Left hindlimb (tissue), 1 donor: ENCODE data around the gene RTKN.

Experiments used
- DNase-seq: peaks from one replicate; pipeline ENCODE4 v3.0.0-alpha.2; 2018

The RTKN gene

DNA sequence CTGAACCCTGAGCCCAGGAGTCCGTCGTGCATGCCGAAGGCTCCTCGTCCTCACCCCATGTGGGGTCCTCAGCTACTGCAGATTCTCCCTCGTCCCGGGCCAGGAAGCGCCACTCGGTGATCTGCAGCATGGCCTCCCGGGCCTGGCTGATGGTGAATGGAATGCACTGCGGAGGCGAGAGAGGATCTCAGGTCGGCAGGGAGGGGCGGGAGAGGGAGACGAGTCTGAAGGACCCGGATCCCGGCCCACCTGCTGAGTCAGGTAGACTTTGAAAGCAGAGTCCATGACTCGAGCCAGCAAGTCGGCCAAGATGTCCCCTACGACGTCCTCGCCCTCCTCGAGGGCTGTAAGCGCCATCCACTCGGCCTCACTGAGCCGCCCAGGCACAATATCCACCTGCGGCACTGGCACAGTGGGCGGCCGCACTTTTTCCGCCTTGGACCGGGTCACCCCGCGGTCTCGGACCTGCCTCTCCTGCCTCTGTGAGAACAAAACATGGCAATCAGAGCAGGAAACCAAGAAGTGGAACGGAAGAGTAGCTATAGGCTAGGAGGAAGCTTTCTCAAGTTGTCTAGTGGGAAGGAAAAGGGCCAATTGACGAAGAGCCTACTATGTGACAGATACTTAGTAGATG lies 25.9 kb downstream of the RTKN start:
- no peak for DNase-seq

- DNase-seq = peak; percentile 77
Measured at GRCh38 chr2:74414881-74415761, 26.6 kb downstream of the RTKN start.

DNA sequence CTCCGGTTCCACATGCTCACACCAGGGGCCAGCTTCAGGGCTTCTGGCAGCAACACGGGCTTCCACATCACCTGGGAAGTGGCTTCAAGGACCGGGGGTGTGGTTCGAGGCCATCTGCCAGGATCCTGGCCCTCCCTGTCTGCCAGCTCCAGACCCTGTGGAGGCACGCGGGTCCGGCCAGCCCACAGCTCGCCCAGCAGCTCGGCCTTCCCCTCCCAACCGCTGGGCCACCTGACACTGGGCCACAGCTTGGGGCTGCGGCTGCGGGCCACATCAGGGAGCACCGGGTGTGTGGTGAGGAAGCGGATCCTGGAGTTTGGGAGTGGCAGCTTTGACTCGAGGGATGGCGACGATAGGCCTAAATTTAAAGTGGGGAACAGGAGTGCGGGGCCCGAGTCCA lies 27.3 kb downstream of the RTKN start:
- DNase-seq = no peak

GRCh38 chr2:74413001-74413698 lies 28.6 kb downstream of the RTKN start:
- no peak for DNase-seq

DNA sequence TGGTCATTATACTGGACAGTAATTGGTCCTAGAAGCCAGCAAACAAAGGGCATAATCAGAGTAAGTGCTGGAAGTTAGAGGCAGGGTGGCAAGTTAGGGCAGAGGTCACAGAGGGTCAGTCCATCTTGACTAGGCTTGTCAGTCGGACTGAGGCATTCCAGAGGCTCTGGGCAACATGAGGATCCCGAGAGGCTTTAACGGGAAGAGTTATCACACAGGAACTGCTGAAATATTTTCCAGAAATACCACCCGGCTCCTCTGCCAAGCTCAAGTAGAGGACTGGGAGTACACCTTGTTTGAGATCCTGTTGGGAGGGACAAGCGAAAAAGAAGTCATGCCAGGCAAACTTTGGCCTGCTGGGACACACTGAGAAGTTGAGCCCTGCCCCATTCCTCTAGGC lies 34.1 kb downstream of the RTKN start:
- no peak for DNase-seq

DNA sequence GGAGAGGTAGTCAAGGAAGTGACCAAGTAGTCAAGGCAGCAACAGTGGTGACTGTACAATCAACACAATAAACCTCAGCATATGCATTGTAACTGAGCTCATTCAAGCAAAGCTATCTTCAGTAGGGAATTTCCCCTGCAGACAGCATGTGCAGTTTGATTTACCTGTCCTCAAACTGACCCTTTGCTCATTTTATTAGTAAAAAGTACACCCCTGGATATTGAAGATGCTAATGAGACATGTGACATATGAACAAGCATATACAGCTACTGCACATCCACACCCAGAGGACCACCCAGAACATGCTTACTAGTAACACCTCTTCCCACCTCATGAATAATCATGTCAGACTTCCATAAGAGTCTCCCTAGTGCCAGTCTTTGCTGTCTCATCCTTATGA lies 35.7 kb downstream of the RTKN start:
- DNase-seq = no peak

GRCh38 chr2:74401891-74402290 lies 39.8 kb downstream of the RTKN start:
- no peak for DNase-seq

GRCh38 chr2:74399785-74400184 lies 42.0 kb downstream of the RTKN start:
- no peak for DNase-seq

- no peak for DNase-seq
Measured at GRCh38 chr2:74396149-74396548, 45.6 kb downstream of the RTKN start.

DNA sequence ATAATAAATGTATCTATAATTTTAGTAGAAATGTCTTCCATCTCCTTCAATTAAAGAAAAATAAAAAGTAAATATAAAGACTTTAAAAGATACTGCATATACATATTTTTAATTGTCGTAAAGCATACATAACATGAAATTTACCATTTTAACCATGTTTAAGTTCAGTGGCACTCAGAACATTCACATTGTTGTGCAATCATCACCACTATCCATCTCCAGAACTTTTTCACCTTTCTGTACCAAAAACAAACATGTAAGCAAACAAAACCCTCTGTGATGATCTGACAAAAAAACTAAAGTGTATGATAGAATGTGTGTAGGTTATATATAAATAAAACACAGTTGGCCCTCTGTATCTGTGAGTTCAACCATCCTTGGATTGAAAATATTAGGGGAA lies 48.2 kb downstream of the RTKN start:
- no peak for DNase-seq

DNA sequence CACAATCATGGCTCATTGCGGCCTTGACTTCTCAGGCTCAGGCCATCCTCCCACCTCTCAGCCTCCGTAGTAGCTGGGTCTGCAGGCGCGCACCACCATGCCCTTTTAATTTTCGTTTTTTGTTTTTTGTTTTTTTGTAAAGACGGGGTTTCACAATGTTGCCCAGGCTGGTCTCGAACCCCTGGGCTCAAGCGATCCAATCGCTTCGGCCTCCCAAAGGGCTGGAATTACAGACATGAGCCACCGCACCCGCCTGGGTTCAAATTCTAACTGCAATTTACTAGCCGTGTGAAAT lies 49.3 kb downstream of the RTKN start:
- no peak for DNase-seq

GRCh38 chr2:74391580-74392448 lies 49.9 kb downstream of the RTKN start:
- peak; percentile 94 for DNase-seq

GRCh38 chr2:74391209-74391579 lies 50.5 kb downstream of the RTKN start:
- no peak for DNase-seq

DNA sequence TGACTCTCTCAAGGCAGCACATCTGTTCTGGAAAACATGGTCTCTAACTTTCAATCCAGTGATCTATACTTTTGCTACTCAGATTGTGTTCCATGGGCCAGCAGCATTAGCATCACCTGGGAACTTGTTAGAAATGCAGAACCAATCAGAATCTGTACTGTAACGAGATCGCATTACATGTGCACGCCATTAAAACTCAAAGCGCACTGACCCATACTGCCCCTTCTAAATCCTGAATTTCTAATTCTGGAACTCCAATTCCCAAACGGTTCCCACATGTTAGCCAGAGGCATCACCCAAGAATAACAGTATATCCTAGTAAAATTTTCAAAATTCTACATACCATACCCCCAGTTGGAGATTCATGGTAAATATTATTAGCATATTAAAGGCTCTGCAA lies 51.1 kb downstream of the RTKN start:
- DNase-seq = no peak

DNA sequence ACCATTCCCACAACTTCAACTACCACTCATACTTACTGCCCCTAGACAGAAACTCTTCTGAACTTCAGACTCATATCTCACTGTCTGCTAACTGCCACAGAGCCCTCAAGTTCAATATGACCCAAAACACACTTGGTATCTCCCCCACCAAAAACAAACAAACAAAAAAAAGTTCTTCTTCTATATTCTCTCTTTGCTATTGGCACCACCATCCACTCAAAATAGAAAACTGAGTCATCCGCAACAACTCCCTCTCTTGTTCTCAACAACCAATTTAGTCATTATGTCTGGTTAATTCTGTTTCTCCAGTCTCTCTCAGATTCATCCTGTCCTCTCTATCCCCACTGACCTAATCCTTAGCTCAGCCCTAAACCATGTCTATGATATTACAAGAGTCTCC lies 54.4 kb downstream of the RTKN start:
- no peak for DNase-seq

GRCh38 chr2:74385396-74385795 lies 56.3 kb downstream of the RTKN start:
- DNase-seq = no peak

DNA sequence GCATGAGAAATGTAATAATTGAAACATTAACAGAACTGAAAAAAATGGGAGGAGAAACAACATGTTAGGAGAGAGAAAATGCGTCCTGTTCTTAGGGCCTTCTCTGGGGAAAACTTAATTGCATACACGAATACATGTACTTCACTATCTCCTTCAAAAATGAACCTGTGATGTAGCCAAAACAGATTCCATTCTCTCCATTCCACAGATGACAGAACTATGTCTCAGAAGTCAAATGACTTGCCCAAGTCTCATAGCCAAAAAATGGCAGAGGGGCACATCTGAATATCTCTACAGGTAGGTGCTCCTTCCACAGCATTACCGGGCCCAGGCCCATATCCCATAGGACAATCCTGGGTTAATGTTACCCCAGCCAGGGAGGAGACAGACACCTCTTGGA lies 57.7 kb downstream of the RTKN start:
- DNase-seq = no peak

DNA sequence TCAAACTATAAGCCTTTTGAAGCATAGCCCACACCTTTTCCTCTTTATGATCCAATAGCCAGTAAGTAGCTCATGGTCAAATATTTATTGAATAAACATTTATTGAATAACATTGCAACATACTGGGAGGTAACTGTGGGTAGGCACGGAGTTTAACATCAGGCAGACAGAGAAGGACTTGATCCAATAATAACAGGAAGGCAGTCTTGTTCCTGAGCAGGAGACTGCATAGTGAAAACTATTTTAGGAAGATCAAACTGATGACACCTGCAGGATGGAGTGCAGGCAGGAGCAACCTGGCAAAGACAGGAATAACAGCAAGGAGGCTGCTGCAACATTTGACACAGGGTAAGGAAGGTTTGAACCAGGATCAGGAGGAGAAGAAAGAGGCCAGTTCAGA lies 58.5 kb downstream of the RTKN start:
- DNase-seq = no peak

GRCh38 chr2:74381751-74382150 lies 60.0 kb downstream of the RTKN start:
- DNase-seq = no peak

GRCh38 chr2:74379851-74380789 lies 61.6 kb downstream of the RTKN start, which contains the start of gene DCTN1:
TSS of gene DCTN1 (minus strand) at chr2:74380311. CDS start at chr2:74380037, 274 bp downstream.
- DNase-seq = peak; percentile 69

DNA sequence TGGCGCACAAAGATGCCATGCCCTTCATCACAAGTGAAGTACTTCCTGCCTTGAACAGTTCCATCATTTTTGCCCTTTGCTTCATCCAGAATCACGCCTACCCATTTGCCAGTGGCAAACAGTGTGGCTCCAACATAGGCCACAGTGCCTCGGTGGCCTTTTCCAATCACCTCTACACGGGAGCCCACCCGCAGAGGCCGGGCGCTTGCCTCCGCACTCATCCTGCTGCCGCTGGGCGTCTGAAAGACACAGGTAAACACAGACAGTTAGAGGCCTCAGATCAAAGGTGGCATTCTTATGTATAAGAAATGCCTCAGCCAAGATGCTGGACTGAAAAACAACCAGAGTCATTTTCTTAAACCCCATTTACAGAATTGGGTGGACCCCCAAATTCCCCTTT lies 63.7 kb downstream of the RTKN start:
- DNase-seq = no peak

GRCh38 chr2:74375838-74376237 lies 65.9 kb downstream of the RTKN start:
- no peak for DNase-seq
